Activated gamma-delta T cell (primary cell): Measurements from ENCODE around the gene HNRNPAB.
"Not testable (repeated sequence)": the region's sequence is repeated elsewhere in the genome, so short reads cannot be mapped to it uniquely, and the experiment has no call there.

Experiments used
- DNase-seq: peaks from one replicate; lab custom pipeline; 2025; lab: John Stamatoyannopoulos, UW

Gene HNRNPAB

GRCh38 chr5:178244576-178244975 is 40.2 kb downstream of the HNRNPAB start:
- DNase-seq: no peak

GRCh38 chr5:178245389-178245788 is 41.1 kb downstream of the HNRNPAB start:
- no peak for DNase-seq

GRCh38 chr5:178246624-178247279 is 42.4 kb downstream of the HNRNPAB start:
- DNase-seq: no peak

- peak; percentile 29 for DNase-seq
These were observed 43.4 kb downstream of the HNRNPAB start for GRCh38 chr5:178247481-178248456.

GRCh38 chr5:178248750-178249149 is 44.4 kb downstream of the HNRNPAB start:
- no peak for DNase-seq

- DNase-seq: peak; percentile 29
These were observed 45.1 kb downstream of the HNRNPAB start for GRCh38 chr5:178249191-178249989.

- no peak for DNase-seq
These were observed 45.9 kb downstream of the HNRNPAB start for GRCh38 chr5:178250263-178250662.

- DNase-seq: no peak
These were observed 47.9 kb downstream of the HNRNPAB start for GRCh38 chr5:178252258-178252657.

- not testable (repeated sequence) for DNase-seq
These were observed 49.3 kb downstream of the HNRNPAB start for GRCh38 chr5:178253632-178254031.

GRCh38 chr5:178256746-178257145 is 52.4 kb downstream of the HNRNPAB start:
- DNase-seq: no peak

GRCh38 chr5:178257650-178258049 is 53.3 kb downstream of the HNRNPAB start:
- no peak for DNase-seq

- no peak for DNase-seq
These were observed 55.5 kb downstream of the HNRNPAB start for GRCh38 chr5:178259623-178260536.
